Keratinocyte (primary cell): ENCODE results near the gene SCYGR2.

Experiments used
- CTCF ChIP-seq, 3 experiments: IDR thresholded peaks in 1 of 3; conservative IDR thresholded peaks in 1 of 3; optimal IDR thresholded peaks in 1 of 3; 2 replicates in 2 of 3; 3 replicates in 1 of 3; pipeline versions ENCODE3 to v1.5.1; 2011; ENCODE audit warnings: low read length in 3 of 3, mild to moderate bottlenecking in 3 of 3, moderate library complexity in 2 of 3, control low read depth in 1 of 3, inconsistent platforms in 1 of 3; ENCODE audit not compliant: insufficient read depth in 2 of 3; ENCODE audit errors: extremely low read depth in 1 of 3
- EZH2 ChIP-seq: IDR thresholded peaks from one replicate; pipeline ENCODE4 v1.6.1; 2012; ENCODE audit warnings: inconsistent platforms, mild to moderate bottlenecking, low read length, moderate library complexity

DNA sequence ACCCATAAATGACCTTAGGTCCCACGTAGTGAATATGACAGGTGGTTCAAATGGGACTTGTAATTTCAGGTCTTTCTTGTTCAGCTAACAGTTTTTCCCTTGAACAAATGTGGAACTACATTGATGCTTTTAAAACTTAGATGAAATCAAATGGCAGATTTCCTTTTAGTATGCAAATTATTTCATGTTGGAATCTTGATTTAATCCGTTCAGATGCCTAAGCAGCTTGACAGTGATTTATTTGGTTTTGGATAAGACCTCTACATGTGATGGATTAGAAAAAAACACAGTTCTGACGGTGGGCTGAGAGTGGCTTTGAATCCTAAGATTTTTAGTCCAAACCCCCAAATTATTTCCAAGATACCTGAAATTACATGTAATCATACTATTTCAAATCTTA is 35.5 kb downstream of the SCYGR2 start:
- TF ChIP-seq CTCF (optimal IDR thresholded peaks at IDR 0.05 in 1 of 3, IDR thresholded peaks at IDR 0.05 in 1 of 3, conservative IDR thresholded peaks at IDR 0.05 in 1 of 3; ENCODE audit: extremely low read depth in 1 of 3, insufficient read depth in 2 of 3, low read length in 3 of 3) (no peak), EZH2 (no peak)
